Common myeloid progenitor, CD34-positive (primary cell): ENCODE results near the gene MTAP.
A peak's percentile ranks its signal among the peaks of the same experiment; 100 is the strongest.

Experiments
- CTCF ChIA-PET: fragments of 350-600 bp; sonication (Branson Sonifier 250); formaldehyde crosslinking; loops from one replicate; lab custom pipeline; 2021; ENCODE audit warnings: antibody characterized with exemption; lab: Charles Lee
- POLR2A ChIA-PET: fragments of 350-600 bp; sonication (Branson Sonifier 250); formaldehyde crosslinking; loops from one replicate; lab custom pipeline; 2021; ENCODE audit warnings: antibody characterized with exemption; lab: Charles Lee
- DNase-seq, 3 donors: peaks; one replicate each; pipeline versions ENCODE4 v3.0.0 to v3.0.0-alpha.2; 2013
- H3K27ac ChIP-seq, 2 experiments: 1 replicate in 1 of 2; 2 replicates in 1 of 2; pipeline ENCODE4 v1.7.0; 2013; ENCODE audit warnings: inconsistent platforms in 2 of 2, low read length in 2 of 2, mild to moderate bottlenecking in 2 of 2, low read depth in 1 of 2, moderate library complexity in 1 of 2; ENCODE audit not compliant: severe bottlenecking in 2 of 2, insufficient read depth in 1 of 2, poor library complexity in 1 of 2
- H3K27me3 ChIP-seq, 5 experiments: replicated peaks in 2 of 5; 1 replicate in 3 of 5; 2 replicates in 2 of 5; pipeline versions ENCODE4 v1.6.1 to v1.7.0; 2013; ENCODE audit warnings: low read length in 4 of 5, mild to moderate bottlenecking in 2 of 5, moderate library complexity in 2 of 5, inconsistent platforms in 1 of 5; ENCODE audit not compliant: insufficient read depth in 5 of 5, control insufficient read depth in 4 of 5
- H3K36me3 ChIP-seq, 4 experiments: 1 replicate in 2 of 4; 2 replicates in 2 of 4; pipeline versions ENCODE4 v1.6.1 to v1.7.0; 2013; ENCODE audit warnings: low read length in 3 of 4, control low read depth in 1 of 4, mild to moderate bottlenecking in 1 of 4; ENCODE audit not compliant: control insufficient read depth in 4 of 4, insufficient read depth in 4 of 4
- H3K4me1 ChIP-seq, 4 experiments: 1 replicate in 3 of 4; 2 replicates in 1 of 4; pipeline versions ENCODE4 v1.6.1 to v1.7.1; 2013; ENCODE audit warnings: low read length in 3 of 4, mild to moderate bottlenecking in 3 of 4, control low read depth in 1 of 4, inconsistent platforms in 1 of 4, moderate library complexity in 1 of 4; ENCODE audit not compliant: control insufficient read depth in 4 of 4, insufficient read depth in 4 of 4; ENCODE audit errors: control extremely low read depth in 1 of 4
- H3K4me3 ChIP-seq, 7 experiments: 1 replicate in 4 of 7; 2 replicates in 3 of 7; pipeline versions ENCODE4 v1.5.1 to v1.7.0; 2013; ENCODE audit warnings: mild to moderate bottlenecking in 7 of 7, low read length in 6 of 7, moderate library complexity in 6 of 7, inconsistent platforms in 2 of 7, low read depth in 2 of 7, control low read depth in 1 of 7; ENCODE audit not compliant: insufficient read depth in 4 of 7, control insufficient read depth in 1 of 7; ENCODE audit errors: extremely low read depth in 1 of 7
- H3K9me3 ChIP-seq, 5 experiments: 1 replicate in 4 of 5; 2 replicates in 1 of 5; pipeline versions ENCODE4 v1.6.1 to v1.7.1; 2013; ENCODE audit warnings: low read length in 4 of 5, mild to moderate bottlenecking in 2 of 5, inconsistent platforms in 1 of 5, low read depth in 1 of 5, moderate library complexity in 1 of 5; ENCODE audit not compliant: control insufficient read depth in 4 of 5, insufficient read depth in 2 of 5; ENCODE audit errors: control extremely low read depth in 1 of 5
- WGBS: methylation state at CpG from one replicate; pipeline ENCODE4 v1.1.5; 2013; ENCODE audit not compliant: insufficient coverage; 5-methylcytosine and 5-hydroxymethylcytosine counted together

The MTAP gene

DNA sequence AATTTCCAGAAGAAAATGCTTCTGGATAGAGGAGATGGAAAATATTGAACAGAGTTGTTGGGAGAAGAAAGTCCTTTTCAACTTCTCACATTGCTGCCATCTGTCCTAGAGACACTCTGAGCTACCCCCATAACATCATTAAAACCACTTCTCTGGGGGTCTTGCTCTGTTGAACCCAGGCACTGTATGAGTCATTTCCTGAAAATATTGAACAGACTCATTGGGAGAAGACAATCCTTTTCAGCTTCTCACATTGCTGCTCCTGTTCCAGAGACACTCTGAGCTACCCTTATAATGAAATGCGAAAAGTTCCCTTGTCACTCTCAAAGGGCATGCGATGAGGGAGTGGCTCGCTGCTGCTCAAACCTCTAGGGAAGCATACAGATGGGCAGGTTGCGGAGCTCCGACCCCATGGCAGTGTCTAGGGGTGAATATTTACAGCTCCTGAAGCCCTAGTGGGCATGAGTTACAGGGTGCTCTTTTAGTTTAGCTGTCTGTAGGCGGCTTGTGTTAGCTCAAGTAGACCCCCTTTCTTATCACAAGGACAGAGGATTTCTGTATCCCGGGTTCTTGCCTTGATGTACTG, 101.0 kb downstream of the MTAP start:
- peaks cover 0 to 4% (median 1%) of the 10 kb centered on the region in 4 experiments for H3K36me3 ChIP-seq
- 98% methylated on average over 5 of the region's 7 CpGs for WGBS
- H3K27ac ChIP-seq, result no peak overlapping the region
- peaks cover 3 to 24% (median 5%) of the 10 kb centered on the region in 5 experiments for H3K9me3 ChIP-seq
- peaks cover 0 to 23% (median 0%) of the 10 kb centered on the region in 4 experiments for H3K4me1 ChIP-seq
- ChIA-PET POLR2A (no interaction called here), CTCF (no interaction called here)
- H3K4me3 ChIP-seq, result no peak overlapping the region
- no peak for DNase-seq
- H3K27me3 ChIP-seq, result no peaks in the 10 kb centered on the region

DNA sequence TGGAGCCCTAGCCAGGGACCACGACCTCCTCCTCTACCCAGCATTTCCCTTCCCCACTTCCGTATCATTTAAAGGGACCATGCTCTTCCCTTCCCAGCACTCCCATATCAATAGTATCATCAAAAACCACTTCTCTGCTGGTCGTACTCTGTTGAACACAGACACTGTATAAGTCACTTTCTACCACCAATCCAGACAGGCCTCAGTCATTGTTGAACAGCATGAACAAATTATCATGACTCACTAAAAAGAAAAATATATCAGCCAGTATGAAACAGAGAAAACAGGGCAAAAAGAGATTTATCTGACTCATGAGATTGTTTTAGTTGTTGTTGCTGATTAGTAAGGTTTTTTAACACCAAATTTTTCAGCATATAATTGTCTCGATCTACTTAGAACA, 101.9 kb downstream of the MTAP start:
- 94% methylated on average over 3 of the region's 4 CpGs for WGBS

DNA sequence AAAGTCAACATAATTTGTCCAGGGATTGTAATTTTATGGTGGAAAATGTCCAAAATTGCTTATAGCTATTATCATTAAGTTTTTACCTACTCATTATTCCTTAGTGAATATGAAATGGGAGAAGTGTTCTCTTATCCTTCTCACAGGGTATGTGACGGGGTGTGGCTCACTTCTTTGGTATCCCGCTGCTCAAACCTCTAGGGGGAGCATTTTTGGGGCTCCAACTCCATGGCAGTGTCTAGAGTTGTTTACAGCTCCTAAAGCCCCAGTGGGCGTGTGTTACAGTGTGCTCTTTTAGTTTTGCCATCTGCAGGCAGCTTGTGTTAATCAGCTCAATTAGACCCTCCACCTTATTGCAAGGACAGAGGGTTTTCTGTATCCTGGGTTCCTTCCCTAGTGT, 102.3 kb downstream of the MTAP start:
- Histone ChIP-seq H3K4me3 (no peak overlapping the region), H3K27ac (no peak overlapping the region), H3K9me3 (peaks cover 3 to 33% (median 8%) of the 10 kb centered on the region in 5 experiments), H3K27me3 (no peaks in the 10 kb centered on the region), H3K36me3 (peaks cover 0 to 9% (median 2%) of the 10 kb centered on the region in 4 experiments), H3K4me1 (peaks cover 0 to 23% (median 0%) of the 10 kb centered on the region in 4 experiments)
- ChIA-PET POLR2A (no interaction called here), CTCF (no interaction called here)
- DNase-seq, result no peak
- 100% methylated on average over 2 of the region's 3 CpGs for whole genome bisulfite sequencing

More for the DNA sequence above, 101.9 kb downstream of the MTAP start:
- peaks cover 0 to 5% (median 2%) of the 10 kb centered on the region in 4 experiments for H3K36me3 ChIP-seq
- DNase-seq, result no peak
- H3K4me3 ChIP-seq, result no peak overlapping the region
- POLR2A ChIA-PET, result no interaction called here
- no peak overlapping the region for H3K27ac ChIP-seq
- no peaks in the 10 kb centered on the region for H3K27me3 ChIP-seq
- CTCF ChIA-PET, result no interaction called here
- H3K4me1 ChIP-seq, result peaks cover 0 to 23% (median 0%) of the 10 kb centered on the region in 4 experiments
- peaks cover 3 to 32% (median 6%) of the 10 kb centered on the region in 5 experiments for H3K9me3 ChIP-seq

DNA sequence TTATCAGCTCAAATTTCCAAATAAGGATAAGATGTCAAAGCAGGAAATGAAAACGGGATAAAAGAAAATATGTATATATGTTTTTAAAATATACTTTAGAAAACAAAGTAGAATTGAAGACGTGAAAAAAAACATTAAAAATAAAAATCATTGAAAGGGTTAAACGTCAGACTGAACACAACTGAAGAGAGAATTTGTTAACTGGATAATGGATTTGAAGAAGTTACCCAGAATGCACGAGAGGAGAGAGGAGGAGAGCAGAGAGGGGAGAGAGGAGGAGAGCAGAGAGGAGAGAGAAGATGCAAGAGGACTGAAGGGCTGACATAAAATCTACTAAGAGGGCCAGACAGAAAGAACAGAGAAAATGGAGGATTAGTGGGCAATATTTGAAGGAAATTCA, 103.8 kb downstream of the MTAP start:
- Histone ChIP-seq H3K9me3 (peaks cover 0 to 34% (median 8%) of the 10 kb centered on the region in 5 experiments), H3K27me3 (no peaks in the 10 kb centered on the region), H3K27ac (no peak overlapping the region), H3K36me3 (peaks cover 0 to 10% (median 2%) of the 10 kb centered on the region in 4 experiments), H3K4me3 (no peak overlapping the region), H3K4me1 (peaks cover 0 to 18% (median 0%) of the 10 kb centered on the region in 4 experiments)
- CTCF ChIA-PET, result no interaction called here
- no peak for DNase-seq
- 100% methylated on average over 2 of the region's 4 CpGs for WGBS
- POLR2A ChIA-PET, result no interaction called here

DNA sequence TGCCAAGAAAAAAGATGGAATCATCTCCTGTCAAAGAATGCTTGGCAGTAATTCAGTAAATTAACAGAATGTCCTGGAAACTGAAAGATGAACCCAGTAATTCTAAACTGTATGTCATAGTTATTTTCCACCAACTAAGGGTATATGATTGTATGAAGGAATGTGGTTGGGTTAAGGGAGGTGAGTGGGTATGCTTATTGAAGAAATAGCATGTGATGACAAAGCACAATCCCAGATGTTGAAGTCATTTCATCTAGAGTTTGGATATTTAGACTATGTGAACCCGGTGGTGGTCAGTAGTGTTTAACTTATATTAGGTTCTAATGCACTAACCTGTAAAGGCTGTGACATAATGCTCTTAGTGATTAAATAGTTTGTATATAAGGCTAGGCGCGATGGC, 104.4 kb downstream of the MTAP start:
- WGBS, result 100% methylated on average over 3 of the region's 3 CpGs
- Histone ChIP-seq H3K27me3 (no peaks in the 10 kb centered on the region), H3K36me3 (peaks cover 0 to 10% (median 2%) of the 10 kb centered on the region in 4 experiments), H3K4me1 (peaks cover 0 to 11% (median 0%) of the 10 kb centered on the region in 4 experiments), H3K27ac (no peak overlapping the region), H3K9me3 (peaks cover 0 to 34% (median 8%) of the 10 kb centered on the region in 5 experiments), H3K4me3 (no peak overlapping the region)
- ChIA-PET POLR2A (no interaction called here), CTCF (no interaction called here)
- DNase-seq, result no peak

DNA sequence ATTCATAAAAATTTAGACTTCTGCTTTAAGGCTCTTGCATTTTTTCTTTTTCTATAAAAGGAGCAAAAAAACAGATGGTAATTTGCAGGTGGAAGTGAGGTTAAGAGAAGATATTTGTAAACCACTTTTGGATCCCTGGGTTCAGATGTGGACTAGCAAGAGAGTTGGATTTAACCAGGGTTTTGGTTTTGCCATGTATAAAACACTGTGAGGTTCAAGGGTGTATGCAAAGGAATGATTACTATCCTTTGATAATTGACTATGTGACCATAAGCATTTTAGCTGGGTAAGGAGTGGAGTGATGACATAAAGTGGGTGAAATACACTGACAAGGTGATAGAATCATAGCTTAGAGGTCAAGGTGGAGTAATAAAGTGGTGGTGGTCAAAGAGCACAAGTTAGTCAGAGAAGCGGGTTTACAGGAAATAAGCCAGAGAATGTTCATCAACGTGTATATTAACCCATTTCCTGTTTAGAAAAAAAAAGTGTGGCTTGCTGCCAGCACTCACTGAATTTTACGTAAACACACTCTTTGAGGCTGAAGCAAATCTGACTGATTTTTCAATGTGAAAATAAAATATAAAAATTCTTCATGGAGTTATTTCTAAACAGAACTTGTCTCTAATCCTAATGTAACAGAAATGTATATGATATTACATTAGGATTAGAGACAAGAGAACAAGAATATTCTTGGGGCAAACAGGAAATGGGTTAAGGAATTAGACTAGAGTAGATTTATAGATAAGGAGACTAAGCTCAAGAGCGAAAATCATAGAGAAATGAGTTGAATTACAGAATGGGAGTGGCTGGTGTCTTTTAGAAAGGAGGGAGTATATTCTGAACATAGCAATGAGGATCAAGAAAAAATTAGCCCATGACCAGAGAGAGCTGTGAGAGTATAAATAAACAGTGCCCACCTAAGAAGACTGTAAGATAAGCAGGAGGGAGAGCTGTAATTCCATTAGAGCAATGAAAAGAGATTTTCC, 117.2 kb downstream of the MTAP start:
- DNase-seq, result peak; percentile 22 to 54 (median 48)
- H3K9me3 ChIP-seq, result peaks cover 0 to 16% (median 5%) of the 10 kb centered on the region in 5 experiments
- 5% methylated on average over 2 of the region's 4 CpGs for WGBS
- ChIA-PET CTCF (no interaction called here), POLR2A (no interaction called here)
- H3K4me1 ChIP-seq, result peaks cover 0 to 9% (median 3%) of the 10 kb centered on the region in 4 experiments
- no peak overlapping the region for H3K4me3 ChIP-seq
- no peak overlapping the region for H3K27ac ChIP-seq
- H3K36me3 ChIP-seq, result no peaks in the 10 kb centered on the region
- H3K27me3 ChIP-seq, result no peaks in the 10 kb centered on the region
